Activated naive CD8-positive, alpha-beta T cell treated with anti-CD3 and anti-CD28 coated beads, Interleukin-2, amount 50 U/mL, for 24 hours (primary cell): ENCODE measurements around the gene BMP6.
"Not testable (repeated sequence)": the region's sequence is repeated elsewhere in the genome, so short reads cannot be mapped to it uniquely, and the experiment has no call there.

Source experiments
- ATAC-seq: fragments of 150-1000 bp; cut with Tn5 transposase; one replicate; pipeline ENCODE4 v1.10.0; 2021
- DNase-seq: peaks from one replicate; pipeline ENCODE4 v3.0.0; 2021
- H3K27ac Mint-ChIP-seq: one replicate; pipeline ENCODE4 v1.8.0; 2021; ENCODE audit warnings: mild to moderate bottlenecking, mixed read lengths
- H3K27me3 Mint-ChIP-seq: one replicate; pipeline ENCODE4 v1.8.0; 2021; ENCODE audit warnings: mixed read lengths
- H3K36me3 Mint-ChIP-seq: one replicate; pipeline ENCODE4 v1.8.0; 2021; ENCODE audit warnings: low read depth, mixed read lengths
- H3K4me1 Mint-ChIP-seq: one replicate; pipeline ENCODE4 v1.8.0; 2021; ENCODE audit warnings: mixed read lengths
- H3K4me3 Mint-ChIP-seq: one replicate; pipeline ENCODE4 v1.8.0; 2021; ENCODE audit warnings: mild to moderate bottlenecking, moderate library complexity, mixed read lengths
- H3K9me3 Mint-ChIP-seq: one replicate; pipeline ENCODE4 v1.8.0; 2021; ENCODE audit warnings: mixed read lengths

Gene BMP6

DNA sequence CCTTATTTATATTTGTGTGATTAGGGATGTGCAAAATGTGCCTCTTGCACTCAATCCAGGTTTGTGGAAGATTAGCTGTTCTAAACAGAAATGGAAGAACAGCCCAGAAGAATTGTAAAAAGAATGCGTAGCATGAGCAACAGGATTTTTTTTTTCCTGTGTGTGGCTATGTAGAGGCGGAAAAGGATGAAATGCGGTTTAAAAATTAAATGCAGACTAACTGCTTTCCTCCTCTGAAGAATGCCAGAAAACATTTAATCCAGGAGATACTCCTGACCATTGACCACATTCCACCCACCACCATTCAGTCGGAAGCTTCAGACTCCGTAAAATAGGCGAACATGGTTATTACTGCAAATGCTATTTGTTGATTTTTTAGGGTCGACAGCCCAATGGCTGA, 83.4 kb downstream of the BMP6 start:
- DNase-seq (no peak), ATAC-seq (no peak)
- H3K9me3 Mint-ChIP-seq = no peaks in the 10 kb centered on the region
- H3K36me3 Mint-ChIP-seq = no peaks in the 10 kb centered on the region
- no peak overlapping the region for H3K4me3 Mint-ChIP-seq
- H3K27me3 Mint-ChIP-seq = peaks cover 34% of the 10 kb centered on the region
- no peak overlapping the region for H3K27ac Mint-ChIP-seq
- no peaks in the 10 kb centered on the region for H3K4me1 Mint-ChIP-seq

- no peak overlapping the region for H3K4me3 Mint-ChIP-seq
- no peak overlapping the region for H3K27ac Mint-ChIP-seq
- H3K4me1 Mint-ChIP-seq = no peaks in the 10 kb centered on the region
- H3K9me3 Mint-ChIP-seq = no peaks in the 10 kb centered on the region
- peaks cover 28% of the 10 kb centered on the region for H3K27me3 Mint-ChIP-seq
- DNase-seq (no peak), ATAC-seq (no peak)
- no peaks in the 10 kb centered on the region for H3K36me3 Mint-ChIP-seq
Observed at GRCh38 chr6:7811441-7811840, 85.5 kb downstream of the BMP6 start.

GRCh38 chr6:7812623-7813022, 86.7 kb downstream of the BMP6 start:
- DNase-seq (no peak), ATAC-seq (no peak)
- no peaks in the 10 kb centered on the region for H3K36me3 Mint-ChIP-seq
- no peaks in the 10 kb centered on the region for H3K9me3 Mint-ChIP-seq
- no peak overlapping the region for H3K27ac Mint-ChIP-seq
- no peak overlapping the region for H3K4me3 Mint-ChIP-seq
- H3K4me1 Mint-ChIP-seq = no peaks in the 10 kb centered on the region
- H3K27me3 Mint-ChIP-seq = peaks cover 24% of the 10 kb centered on the region

- ATAC-seq (no peak), DNase-seq (no peak)
- no peaks in the 10 kb centered on the region for H3K4me1 Mint-ChIP-seq
- H3K9me3 Mint-ChIP-seq = no peaks in the 10 kb centered on the region
- H3K27ac Mint-ChIP-seq = no peak overlapping the region
- no peak overlapping the region for H3K4me3 Mint-ChIP-seq
- peaks cover 21% of the 10 kb centered on the region for H3K27me3 Mint-ChIP-seq
- H3K36me3 Mint-ChIP-seq = no peaks in the 10 kb centered on the region
Observed at GRCh38 chr6:7813193-7813592, 87.3 kb downstream of the BMP6 start.

DNA sequence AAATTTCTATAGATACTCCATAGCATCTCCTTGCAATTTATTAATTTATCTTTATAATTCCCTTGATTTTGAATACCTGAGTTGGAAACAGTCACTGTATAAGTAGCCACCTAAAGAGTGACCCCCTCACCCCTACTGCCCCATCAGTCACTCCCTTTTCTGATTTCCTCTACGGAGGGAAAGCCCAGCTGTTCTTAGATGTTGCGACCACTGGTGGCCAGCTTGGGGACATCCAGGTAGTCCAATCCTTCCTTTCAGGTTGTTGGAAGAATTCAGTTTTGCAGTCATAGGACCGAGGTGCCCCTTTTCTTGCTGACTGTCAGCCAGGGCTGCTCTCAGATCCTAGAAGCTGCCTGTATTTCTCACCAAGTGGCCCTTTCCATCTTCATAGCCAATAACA, 87.8 kb downstream of the BMP6 start:
- Mint-ChIP-seq H3K4me1 (no peaks in the 10 kb centered on the region), H3K4me3 (no peak overlapping the region), H3K27ac (no peak overlapping the region), H3K27me3 (peaks cover 17% of the 10 kb centered on the region), H3K36me3 (no peaks in the 10 kb centered on the region), H3K9me3 (no peaks in the 10 kb centered on the region)
- no peak for ATAC-seq
- DNase-seq = no peak

DNA sequence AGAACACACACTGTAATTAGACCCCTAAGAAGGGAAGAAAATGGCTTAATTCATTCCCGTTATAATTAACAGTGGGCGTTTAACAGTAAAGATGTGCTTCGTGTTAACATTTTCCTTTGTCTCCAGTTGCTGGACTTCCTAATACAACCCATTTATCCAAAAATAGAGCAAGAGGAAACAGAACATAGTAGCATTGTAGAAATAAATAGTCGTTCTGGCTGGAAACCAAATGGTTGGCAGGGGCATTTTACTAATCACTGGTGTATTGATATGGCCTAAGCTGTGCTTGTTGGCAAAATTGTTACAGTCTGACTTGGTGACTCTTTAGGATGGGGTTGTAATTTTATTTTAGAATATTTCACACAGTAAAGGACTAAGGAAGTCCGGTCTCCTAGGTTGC, 89.8 kb downstream of the BMP6 start:
- Mint-ChIP-seq H3K9me3 (no peaks in the 10 kb centered on the region), H3K4me3 (no peak overlapping the region), H3K27ac (no peak overlapping the region), H3K4me1 (no peaks in the 10 kb centered on the region), H3K27me3 (peaks cover 13% of the 10 kb centered on the region), H3K36me3 (no peaks in the 10 kb centered on the region)
- ATAC-seq (no peak), DNase-seq (no peak)

GRCh38 chr6:7817184-7817583, 91.3 kb downstream of the BMP6 start:
- H3K27ac Mint-ChIP-seq, ATAC-seq, H3K9me3 Mint-ChIP-seq, H3K4me3 Mint-ChIP-seq, H3K4me1 Mint-ChIP-seq, DNase-seq, H3K36me3 Mint-ChIP-seq: not testable (repeated sequence)
- H3K27me3 Mint-ChIP-seq = peaks cover 13% of the 10 kb centered on the region

DNA sequence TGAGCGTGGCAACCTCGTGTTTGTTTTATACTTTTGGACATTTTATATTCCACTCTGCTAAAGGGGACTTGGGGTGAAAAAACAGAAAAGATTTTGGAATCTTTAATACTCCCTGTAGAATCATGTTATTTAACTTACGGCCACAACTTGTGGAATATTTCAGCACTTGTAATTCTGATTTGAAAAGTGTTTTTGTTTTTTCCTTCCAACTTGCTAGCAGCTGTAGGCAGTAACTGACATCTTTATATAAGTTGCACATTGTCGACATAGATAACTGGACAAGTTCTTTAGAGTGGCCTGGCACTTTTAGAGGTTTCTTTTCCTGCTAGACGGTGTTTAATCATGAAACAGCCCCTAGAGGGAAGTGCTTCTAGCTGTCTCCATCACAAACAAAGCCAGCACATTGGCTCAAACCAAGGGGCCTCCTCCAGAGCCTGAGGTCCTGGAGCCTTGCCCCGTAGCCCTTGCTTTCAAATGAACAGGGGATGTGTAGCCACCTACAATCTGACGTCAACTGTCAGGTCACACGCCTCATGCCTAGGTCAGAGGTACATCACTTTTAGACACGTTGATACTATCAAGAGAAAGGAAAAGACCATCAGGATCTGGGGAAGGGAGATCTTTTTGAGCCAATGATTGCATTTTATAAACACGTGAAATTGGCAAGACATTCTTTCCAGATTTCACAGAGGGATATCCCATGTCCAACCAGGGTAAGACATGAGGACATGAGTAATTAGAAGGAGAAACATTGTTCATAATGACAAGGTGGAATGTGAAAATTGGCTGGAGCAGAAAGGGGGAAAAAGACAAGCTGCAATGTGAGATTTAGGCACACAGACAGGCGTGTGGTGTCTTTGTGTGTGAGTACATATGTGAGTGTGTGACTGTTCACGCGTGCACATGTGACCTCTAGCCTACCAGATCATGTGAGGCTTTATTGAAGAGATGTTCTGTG, 92.6 kb downstream of the BMP6 start:
- peaks cover 18% of the 10 kb centered on the region for H3K27me3 Mint-ChIP-seq
- H3K9me3 Mint-ChIP-seq = no peaks in the 10 kb centered on the region
- ATAC-seq (no peak), DNase-seq (no peak)
- H3K4me1 Mint-ChIP-seq = no peaks in the 10 kb centered on the region
- no peaks in the 10 kb centered on the region for H3K36me3 Mint-ChIP-seq
- no peak overlapping the region for H3K4me3 Mint-ChIP-seq
- no peak overlapping the region for H3K27ac Mint-ChIP-seq

- no peaks in the 10 kb centered on the region for H3K9me3 Mint-ChIP-seq
- no peak overlapping the region for H3K4me3 Mint-ChIP-seq
- no peaks in the 10 kb centered on the region for H3K4me1 Mint-ChIP-seq
- no peaks in the 10 kb centered on the region for H3K36me3 Mint-ChIP-seq
- H3K27ac Mint-ChIP-seq = no peak overlapping the region
- DNase-seq (no peak), ATAC-seq (no peak)
- peaks cover 13% of the 10 kb centered on the region for H3K27me3 Mint-ChIP-seq
Observed at GRCh38 chr6:7819431-7820015, 93.6 kb downstream of the BMP6 start.

- H3K36me3 Mint-ChIP-seq = no peaks in the 10 kb centered on the region
Observed at GRCh38 chr6:7820288-7820835, 94.5 kb downstream of the BMP6 start.

GRCh38 chr6:7821426-7821825, 95.5 kb downstream of the BMP6 start:
- H3K27ac Mint-ChIP-seq = no peak overlapping the region
- ATAC-seq (no peak), DNase-seq (no peak)
- H3K27me3 Mint-ChIP-seq = peaks cover 18% of the 10 kb centered on the region
- H3K4me3 Mint-ChIP-seq = no peak overlapping the region
- H3K36me3 Mint-ChIP-seq = no peaks in the 10 kb centered on the region
- no peaks in the 10 kb centered on the region for H3K4me1 Mint-ChIP-seq
- no peaks in the 10 kb centered on the region for H3K9me3 Mint-ChIP-seq

More at GRCh38 chr6:7820288-7820835, 94.5 kb downstream of the BMP6 start:
- H3K9me3 Mint-ChIP-seq = no peaks in the 10 kb centered on the region
- no peak overlapping the region for H3K27ac Mint-ChIP-seq
- no peak for ATAC-seq
- no peak for DNase-seq
- peaks cover 10% of the 10 kb centered on the region for H3K27me3 Mint-ChIP-seq
- no peak overlapping the region for H3K4me3 Mint-ChIP-seq
- no peaks in the 10 kb centered on the region for H3K4me1 Mint-ChIP-seq

- H3K36me3 Mint-ChIP-seq = no peaks in the 10 kb centered on the region
Observed at GRCh38 chr6:7823552-7823951, 97.7 kb downstream of the BMP6 start.

DNA sequence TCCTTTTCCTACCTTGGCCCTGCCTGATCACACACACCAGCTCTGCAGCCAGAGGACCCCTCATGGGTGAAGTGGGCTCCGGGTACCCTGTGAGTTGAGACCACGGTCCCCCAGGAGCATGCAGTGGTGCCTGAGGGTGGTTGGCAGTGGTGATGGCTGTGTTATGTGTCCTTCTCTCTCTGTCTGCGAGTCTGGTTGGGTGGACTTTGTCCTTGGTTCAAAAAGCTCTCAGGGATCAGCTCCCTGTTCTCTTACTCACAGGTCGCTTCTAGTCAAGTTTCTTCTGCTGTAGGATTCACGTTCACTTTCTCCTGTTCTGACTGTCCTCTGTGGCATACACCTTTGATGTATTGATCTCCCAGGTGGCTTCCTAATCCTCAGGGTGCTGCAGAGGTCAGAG, 100.1 kb downstream of the BMP6 start:
- Mint-ChIP-seq H3K4me3 (no peak overlapping the region), H3K27me3 (peaks cover 15% of the 10 kb centered on the region), H3K9me3 (peaks cover 7% of the 10 kb centered on the region), H3K27ac (no peak overlapping the region), H3K4me1 (no peaks in the 10 kb centered on the region), H3K36me3 (no peaks in the 10 kb centered on the region)
- DNase-seq (no peak), ATAC-seq (no peak)

More at GRCh38 chr6:7823552-7823951, 97.7 kb downstream of the BMP6 start:
- Mint-ChIP-seq H3K4me1 (no peaks in the 10 kb centered on the region), H3K27me3 (peaks cover 16% of the 10 kb centered on the region), H3K27ac (no peak overlapping the region), H3K9me3 (no peaks in the 10 kb centered on the region), H3K4me3 (no peak overlapping the region)
- DNase-seq (no peak), ATAC-seq (no peak)

DNA sequence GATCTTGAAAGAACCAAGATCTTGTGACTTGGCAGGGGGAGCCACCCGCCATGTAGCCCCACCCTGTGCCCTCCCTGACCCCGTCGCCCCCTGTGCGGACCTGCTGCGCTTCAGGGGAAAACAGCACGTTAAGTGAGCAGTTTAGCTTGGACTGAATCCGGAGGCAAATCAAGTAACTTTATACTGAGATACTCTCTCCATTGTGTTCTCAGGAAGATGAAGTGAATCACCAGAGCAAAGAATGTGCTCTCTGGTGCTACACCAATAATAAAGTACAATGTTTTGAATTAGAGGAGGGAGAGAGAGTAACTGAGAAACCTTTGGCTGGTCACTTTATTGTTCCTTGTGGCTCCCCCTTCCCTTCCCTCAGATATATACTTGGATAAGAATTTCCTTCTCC, 101.2 kb downstream of the BMP6 start:
- DNase-seq (no peak), ATAC-seq (no peak)
- Mint-ChIP-seq H3K4me1 (no peaks in the 10 kb centered on the region), H3K9me3 (peaks cover 7% of the 10 kb centered on the region), H3K27ac (no peak overlapping the region), H3K27me3 (peaks cover 15% of the 10 kb centered on the region), H3K36me3 (no peaks in the 10 kb centered on the region), H3K4me3 (no peak overlapping the region)

DNA sequence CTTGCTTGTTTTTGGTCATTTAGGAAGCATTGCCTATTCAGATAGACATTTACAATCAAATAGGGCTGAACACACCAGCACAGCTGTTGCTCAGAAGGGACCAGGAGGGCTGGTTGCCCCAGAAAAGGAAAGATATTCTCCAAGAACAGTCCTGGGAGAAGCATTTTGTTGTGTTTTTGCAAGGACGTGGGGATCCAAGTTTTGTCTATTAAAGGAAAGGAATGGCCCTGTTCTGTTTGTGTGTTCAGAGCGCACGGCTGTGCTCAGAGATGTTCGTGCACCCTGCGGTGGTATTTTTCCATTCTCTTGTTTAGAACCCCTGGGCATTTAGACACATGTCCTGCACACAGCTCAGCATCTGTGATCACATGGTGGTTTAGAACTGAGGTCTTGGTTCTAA, 102.2 kb downstream of the BMP6 start:
- H3K4me1 Mint-ChIP-seq = no peaks in the 10 kb centered on the region
- H3K9me3 Mint-ChIP-seq = peaks cover 7% of the 10 kb centered on the region
- H3K27me3 Mint-ChIP-seq = peaks cover 14% of the 10 kb centered on the region
- DNase-seq (no peak), ATAC-seq (no peak)
- no peak overlapping the region for H3K27ac Mint-ChIP-seq
- H3K36me3 Mint-ChIP-seq = no peaks in the 10 kb centered on the region
- H3K4me3 Mint-ChIP-seq = no peak overlapping the region
